Activated CD4-positive, alpha-beta T cell treated with anti-CD3 and anti-CD28 coated beads for 1 hour (primary cell): ENCODE results near the gene CHCHD4.

Source experiments
- DNase-seq: peaks from one replicate; pipeline ENCODE4 v3.0.0-alpha.2; 2020

Gene CHCHD4

DNA sequence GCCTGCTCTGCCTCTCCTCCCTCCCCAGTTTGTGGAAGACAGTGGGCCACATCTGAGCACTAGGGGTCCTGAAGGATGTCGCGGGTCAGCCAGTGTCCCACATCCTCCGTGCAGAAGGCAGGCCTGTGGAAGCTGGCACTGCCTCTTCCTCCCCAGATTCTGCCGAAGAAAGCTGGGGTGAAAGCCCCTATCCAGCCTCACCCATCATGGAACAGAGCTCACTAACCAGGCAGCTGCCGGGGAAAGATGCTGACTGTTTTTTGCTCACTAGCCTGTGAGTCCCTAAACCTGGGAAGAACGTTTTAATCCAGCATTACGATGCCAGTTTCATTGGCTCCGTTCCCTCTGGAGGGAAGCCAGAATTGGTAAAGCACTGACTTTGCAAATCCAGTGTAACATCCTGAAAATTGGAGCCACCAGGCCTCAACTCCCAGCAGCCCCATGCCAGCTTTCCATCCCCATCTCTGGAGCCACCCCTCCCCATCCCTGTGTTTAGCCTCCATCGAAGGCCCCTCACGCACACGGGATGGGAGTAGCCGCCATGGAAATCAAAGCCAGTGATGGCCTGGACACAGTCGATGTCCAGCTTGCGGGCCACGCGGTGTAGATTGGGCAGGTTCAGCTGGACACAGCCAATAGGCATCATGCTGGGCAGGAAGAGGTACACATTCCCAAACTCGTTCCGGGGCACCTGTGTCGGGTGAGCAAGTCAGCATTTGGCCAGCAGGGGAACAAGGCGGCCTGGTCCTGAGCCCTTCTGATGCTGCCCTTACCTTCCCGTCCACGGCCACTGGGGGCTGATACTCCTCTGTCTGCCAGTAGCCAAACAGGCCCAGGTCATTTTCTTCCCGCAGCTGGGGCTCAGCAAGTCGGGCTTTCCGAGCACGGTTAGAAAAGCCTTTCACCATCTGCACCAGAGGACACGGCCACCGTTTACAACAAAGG, 23.6 kb upstream of the CHCHD4 start:
- DNase-seq = peak; percentile 7

DNA sequence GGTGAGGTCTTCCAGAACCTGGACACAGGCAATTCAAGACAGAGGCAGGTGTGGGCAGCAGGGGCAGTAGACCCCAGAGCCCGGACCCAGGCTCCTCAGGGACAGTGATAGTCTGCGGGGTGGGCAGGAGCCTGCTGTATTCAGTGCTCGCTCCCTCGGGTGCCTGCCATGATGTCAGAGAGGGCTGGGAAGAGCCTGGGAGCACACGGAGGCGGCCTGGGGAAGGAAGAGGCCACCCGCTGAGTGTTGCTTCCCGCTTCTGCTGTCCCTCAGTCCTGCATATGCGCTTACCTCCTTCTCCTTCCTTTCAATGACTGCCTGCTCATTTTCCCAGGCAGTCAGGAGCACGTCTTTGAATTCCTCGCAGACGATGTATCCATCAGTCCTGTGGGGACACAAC, 22.9 kb upstream of the CHCHD4 start:
- DNase-seq = peak; percentile 4

DNA sequence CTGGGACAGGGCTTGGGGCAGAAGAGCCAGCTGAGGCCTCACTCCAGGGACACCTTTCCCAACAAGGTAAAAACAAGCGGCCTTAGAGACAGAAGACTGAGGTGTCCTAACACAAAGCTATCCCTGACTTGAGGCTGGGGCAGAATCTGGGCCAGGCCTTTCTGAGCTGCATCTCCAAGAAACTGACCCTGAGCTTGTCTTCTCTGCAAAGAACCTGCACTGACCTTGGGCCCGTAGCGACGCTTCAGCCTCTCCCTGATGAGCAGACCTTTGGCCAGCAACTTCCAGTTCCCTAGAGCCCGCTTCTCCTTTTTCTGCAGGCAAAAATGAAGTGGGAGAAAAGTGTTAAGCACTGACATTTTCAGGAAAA, 22.4 kb upstream of the CHCHD4 start:
- peak; percentile 7 for DNase-seq

DNA sequence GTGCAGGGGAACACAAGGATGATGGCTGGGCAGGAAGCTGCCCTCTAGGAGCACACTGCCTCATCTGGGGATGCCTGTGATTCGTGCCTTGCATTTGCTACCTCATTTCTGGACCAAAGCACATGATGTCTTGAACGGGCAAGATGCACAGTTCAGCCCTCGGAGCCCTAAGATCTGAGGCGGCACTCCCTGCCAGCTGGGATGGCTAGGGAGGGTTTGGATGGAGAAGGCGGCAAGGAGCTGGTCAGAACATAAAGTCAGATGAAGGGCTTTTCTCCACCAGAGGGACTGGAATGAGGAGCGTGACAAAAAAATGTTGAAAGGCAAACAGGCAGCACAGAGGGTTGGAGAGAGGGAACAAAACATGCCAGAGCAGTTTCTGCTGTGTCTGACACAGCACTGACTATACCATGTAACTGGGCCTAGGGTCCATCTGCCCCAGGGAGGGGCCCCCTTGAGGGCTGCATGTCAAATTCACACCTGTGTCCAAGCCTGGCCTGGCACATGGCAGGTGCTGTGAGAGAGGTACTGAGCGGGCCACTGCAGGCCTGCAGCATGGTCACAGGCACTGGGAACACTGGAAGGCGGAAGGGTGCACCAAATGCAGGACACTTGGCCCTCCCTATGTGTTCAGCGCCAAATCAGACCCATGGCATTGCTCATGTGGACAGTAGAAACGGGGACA, 21.9 kb upstream of the CHCHD4 start:
- DNase-seq = no peak

DNA sequence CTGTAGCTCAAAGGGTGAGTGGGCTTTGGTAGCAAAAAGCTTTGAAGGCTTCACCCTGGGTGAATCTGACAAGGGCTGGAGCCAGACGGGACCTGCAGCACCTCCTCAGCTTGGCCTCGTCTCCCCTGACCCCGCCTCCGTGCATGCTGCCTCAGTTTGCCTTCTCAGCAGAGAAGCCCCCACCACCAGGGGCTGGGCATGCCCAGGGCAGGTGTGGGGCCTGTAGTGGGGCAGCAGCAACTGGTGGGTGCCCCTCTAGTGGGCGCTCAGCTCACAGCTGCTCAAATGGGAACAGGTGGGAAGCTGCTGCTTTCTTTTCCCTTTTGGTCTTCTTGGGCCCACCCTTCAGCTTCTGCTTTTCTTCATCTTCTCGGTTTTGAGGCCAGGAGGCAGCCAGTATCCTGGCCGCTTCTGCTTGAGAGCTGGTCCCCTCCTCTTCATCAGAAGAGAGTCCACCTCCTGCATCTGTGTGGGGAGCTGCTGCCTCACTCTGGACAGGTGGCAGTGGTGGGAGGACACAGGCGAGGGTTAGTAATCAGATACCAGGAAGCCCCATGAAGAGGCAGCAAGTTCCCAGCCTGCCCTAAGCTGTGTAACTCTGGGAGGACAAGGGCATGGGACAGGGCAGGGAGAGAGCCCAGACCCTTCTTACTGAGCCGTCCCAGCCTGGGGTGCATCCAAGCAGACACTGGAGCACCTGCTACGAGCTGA, 21.2 kb upstream of the CHCHD4 start:
- peak; percentile 7 for DNase-seq

DNA sequence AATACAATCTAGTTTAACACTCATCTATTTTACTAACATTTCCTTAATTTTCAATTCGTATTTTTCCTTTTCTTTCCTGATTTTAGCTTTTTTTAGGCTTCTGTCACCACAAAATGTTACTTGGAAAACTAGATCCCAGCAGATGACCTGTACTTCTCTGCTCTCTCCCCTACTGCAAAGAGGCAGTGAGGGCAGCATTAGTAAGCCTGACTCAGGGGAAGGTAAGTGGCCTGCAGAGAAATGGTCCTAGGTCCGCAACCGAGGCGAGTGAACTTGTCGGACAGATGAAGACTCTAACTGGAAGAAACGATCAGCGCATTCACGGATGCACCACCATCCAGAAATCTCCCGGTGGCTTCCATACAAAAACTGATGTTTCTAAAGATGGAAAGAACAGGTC, 20.6 kb upstream of the CHCHD4 start:
- DNase-seq = peak; percentile 6

DNA sequence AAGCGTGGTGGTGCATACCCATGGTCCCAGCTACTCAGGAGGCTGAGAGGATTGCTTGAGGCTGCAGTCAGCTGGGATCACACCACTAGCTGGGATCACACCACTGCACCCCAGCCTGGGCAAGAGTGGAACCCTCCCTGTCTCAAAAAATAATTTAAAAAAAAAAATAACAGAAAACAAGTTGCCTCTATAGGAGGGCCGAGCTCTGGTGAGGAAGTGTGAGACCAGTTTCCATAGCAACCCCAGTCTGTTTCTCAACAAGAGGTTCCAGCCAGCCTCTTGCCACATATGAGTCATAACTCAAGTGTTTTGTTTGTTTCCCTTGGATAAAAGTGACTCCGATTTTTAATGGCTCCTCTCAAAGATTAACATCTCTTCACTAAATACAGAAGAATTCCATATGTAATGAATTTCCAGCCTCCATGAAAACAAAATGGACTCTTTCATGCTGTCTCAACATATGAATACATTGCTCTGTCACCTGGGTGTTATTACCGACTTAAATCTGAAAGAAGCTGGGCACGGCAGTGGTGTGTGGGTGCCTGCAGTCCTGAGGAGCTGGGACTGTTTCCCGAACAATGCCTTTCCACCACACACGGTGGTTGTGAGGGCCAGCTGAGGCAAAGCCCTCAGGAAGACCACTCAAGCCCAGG, 19.9 kb upstream of the CHCHD4 start:
- peak; percentile 49 for DNase-seq

DNA sequence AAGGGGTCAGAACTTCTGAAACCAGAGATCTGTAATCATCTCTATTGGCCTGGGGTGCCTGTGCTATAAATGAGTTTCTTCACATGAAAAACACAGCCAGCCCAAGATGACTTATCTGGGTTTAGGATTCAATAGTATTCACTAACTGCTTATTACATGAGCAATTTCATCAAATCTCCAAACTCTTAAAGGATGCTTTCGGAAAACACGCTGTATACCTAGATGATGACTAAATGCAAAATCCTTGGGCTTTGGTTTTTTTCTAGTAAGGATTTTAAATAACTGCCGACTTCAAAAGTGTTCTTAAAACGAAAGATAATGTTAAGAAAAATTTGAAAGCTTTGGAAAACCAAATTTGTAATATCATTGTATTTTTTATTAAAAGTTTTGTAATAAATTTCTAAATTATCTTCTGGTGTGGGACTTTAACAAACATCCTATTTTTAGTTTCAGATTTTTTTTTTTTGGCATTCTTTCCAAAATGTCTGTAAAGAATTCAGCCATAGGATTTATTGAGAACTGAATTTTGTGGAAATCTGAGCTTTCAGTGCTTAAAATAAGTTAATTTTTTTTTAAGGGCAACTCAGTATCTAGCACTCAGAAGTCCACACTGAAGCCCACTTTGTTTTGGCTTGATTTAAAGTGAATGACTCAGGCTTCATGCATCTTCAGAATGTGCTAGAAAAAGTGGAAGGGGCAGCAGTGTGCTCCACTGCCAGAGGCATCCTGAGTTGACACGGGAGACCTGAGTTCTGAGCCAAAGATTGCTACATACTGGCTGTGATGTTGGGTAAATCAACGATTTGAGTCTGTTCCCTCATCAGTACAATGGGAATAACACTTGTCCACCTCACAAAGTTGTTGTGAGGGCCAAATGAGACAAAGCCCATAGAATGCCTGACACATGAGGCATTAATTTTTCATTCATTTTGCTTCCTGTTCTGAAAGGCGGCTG, 18.9 kb upstream of the CHCHD4 start:
- no peak for DNase-seq

DNA sequence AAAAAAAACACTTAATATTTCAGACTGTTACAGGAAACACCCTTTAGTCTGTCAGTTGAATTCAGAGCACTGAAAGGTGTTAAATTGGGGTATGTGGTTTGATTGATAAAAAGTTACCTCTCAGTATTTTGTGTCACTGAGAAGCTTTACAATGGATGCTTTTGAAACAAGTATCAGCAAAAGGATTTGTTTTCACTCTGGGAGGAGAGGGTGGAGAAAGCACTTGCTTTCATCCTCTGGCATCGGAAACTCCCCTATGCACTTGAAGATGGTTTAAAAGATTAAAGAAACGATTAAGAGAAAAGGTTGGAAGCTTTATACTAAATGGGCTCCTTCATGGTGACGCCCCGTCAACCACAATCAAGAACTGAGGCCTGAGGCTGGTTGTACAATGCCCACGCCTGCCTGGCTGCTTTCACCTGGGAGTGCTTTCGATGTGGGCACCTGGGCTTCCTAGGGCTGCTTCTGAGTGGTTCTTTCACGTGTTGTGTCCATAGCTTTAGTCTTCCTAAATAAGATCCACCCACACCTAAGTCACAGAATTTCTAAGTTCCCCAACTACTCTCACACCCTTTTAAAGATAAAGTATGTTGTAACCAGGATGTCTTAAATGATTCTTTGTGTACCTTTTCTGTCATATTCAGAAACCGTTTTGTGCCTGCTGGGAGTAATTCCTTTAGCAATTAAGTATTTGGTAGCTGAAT, 18.0 kb upstream of the CHCHD4 start:
- DNase-seq = no peak

DNA sequence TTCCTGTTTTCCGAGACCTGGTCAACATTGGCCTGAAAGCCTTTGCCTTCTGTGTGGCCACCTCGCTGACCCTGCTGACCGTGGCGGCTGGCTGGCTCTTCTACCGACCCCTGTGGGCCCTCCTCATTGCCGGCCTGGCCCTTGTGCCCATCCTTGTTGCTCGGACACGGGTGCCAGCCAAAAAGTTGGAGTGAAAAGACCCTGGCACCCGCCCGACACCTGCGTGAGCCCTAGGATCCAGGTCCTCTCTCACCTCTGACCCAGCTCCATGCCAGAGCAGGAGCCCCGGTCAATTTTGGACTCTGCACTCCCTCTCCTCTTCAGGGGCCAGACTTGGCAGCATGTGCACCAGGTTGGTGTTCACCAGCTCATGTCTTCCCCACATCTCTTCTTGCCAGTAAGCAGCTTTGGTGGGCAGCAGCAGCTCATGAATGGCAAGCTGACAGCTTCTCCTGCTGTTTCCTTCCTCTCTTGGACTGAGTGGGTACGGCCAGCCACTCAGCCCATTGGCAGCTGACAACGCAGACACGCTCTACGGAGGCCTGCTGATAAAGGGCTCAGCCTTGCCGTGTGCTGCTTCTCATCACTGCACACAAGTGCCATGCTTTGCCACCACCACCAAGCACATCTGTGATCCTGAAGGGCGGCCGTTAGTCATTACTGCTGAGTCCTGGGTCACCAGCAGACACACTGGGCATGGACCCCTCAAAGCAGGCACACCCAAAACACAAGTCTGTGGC, 17.1 kb upstream of the CHCHD4 start:
- no peak for DNase-seq

DNA sequence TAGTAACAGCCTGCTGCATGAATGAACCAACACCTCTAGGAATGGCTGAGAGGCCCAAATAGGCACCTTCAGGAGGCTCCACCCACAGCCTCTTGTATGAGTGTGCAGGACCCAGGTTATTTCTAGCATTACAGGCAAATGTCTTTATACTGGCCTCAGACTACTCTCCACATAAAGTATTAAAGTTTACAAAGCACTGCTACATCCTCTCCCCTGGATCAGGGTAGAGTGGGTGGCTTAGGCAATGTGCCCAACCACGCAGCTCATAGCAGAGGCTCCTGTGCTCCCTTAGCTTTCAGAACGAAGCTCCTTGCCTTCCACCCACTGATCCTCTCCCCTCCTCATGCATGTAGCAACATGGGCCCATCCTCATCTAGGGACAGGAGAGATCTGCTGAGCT, 16.5 kb upstream of the CHCHD4 start:
- no peak for DNase-seq

DNA sequence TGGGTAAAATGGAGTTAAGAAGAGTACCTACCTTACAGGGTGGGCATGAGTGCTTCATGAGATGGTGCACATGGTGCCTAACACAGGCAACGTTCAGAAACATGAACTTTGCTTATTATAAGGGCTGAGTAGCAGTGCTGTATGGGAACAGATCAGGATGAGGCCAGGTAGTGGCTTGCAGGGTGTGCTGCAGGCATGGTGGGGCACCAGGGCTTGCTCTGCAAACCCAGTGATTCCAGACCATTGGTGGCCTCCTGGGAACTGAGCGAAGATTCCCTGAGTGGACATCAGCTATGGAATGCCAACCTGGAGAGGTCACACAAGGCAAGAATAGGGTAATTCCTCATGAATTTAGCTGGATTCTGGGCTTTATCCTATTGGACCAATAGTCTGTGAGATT, 16.0 kb upstream of the CHCHD4 start:
- DNase-seq = no peak

DNA sequence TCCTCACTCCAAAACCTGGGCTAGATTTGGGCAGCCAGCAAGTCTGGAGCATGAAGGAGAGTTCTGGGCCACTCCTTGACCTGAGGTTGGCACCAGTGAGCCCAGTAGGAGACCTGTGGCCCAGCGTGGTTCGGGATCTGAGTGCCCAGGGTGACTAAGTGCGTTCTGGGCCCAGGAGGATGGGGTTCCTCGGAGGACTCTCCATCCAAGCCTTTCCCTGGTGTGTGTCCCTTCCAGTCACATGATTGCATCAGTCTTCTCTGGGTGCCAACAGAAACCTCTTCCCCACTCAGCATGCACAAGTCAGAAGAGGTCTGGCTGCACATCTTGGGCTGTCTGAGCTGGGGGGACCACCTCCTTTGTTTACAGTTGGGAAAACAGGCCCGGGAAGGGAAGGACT, 15.1 kb upstream of the CHCHD4 start:
- no peak for DNase-seq

DNA sequence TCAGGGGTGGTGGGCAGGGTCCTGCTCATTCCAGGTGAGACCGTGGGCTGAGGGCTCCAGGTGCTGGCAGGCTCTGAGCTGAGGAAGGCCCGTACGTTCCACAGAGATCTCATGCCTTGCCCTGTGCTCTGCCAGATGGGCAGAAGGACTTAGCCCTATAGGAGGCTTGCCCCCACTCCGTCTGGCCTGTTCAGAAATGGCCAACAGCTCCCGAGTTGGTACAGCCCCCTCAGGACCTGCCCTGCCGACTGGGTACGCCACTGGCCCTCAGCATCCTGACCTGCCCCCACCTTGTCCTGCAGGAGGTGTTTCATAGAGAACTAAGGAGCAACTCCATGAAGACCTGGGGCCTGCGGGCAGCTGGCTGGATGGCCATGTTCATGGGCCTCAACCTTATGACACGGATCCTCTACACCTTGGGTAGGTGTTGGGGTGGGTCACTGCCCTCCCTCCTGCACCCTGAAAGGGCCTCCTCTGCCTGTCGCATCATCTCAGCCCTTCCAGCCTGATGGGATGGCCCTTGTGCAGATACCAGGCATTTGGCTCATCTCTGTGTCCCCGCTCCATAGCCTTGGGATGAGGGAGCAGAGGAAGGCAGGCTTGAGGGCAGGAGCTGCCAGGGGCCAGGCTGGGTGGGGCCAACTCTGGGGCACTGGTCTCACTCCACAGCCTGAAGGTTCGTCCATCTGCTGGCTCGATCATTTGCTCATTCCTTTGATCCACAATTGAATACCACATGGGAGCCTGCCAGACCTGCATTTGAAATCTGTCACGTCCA, 14.4 kb upstream of the CHCHD4 start:
- DNase-seq = no peak

DNA sequence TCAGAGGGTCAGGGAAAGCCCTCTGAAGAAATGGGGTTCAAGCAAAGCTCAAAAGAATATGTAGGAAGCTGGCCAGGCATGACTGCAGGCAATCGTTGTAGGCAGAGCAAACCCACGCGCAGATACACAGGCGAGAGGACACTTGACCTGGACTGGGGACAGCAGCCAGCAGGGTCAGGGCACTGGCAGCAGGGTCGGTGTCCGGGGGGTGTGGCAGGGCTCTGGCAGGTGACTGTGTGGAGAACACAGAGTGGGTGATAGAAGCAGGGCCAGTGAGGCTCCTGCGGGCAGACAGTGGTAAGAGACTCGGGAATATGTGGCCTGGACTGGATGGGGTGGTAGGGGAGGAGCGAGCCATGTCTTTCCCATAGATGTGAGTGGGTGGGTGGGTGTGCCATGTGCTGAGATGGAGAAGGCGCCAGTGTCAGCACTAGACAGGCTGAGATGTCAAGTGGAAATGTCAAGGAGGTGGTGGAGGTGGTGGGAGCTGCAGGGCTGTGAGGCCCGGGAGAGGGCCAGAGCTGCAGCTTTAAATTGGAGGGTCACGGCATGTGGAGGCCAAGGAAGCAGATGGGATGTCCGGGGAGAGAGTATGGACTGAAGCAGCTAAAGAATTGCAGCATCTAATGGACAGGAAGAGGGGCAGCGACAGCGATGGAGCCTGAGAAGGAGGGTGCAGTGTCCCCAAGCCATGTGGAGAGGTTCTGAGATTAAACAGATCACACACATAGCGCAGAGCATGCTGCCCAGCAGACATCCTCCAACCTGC, 13.6 kb upstream of the CHCHD4 start:
- DNase-seq = no peak

DNA sequence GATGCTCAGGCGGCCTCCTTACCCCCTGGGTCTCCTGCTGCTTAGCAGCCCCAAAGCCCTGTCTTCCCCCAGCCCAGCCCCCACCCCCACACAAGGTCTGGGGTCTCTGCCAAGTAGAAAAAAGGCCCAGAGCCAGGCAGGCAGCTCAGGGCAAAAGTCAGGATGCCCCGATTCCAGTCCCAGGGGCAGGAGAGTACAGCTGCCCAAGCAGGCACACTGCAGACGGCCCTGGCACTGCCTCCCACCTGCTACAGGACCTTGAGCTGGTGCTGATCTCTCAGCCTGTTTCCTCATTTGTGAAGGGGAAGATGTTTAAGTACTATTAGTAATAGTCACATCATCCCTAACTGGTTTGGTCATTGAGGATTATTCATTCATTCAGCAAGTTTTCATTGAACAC, 12.8 kb upstream of the CHCHD4 start:
- no peak for DNase-seq

DNA sequence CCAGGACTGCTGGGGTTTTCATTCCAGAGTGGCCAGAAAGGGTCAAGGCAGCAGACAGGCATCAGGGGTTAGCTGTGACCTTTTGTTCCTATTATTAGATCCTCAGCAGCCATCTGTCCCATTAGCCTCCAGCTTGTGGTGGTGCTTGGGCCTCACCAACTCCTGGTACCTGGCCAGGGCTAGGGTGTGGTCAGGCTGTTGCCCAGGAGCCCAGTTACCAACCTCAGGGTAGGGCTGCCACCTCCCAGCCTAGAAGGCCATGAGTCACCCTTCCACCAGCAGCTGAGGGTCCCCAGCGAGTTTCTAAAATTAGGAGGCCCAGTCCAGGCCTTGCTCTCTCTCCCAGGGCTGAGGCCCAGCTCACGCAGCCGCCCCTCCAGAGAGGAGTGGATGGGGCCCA, 12.3 kb upstream of the CHCHD4 start:
- no peak for DNase-seq

DNA sequence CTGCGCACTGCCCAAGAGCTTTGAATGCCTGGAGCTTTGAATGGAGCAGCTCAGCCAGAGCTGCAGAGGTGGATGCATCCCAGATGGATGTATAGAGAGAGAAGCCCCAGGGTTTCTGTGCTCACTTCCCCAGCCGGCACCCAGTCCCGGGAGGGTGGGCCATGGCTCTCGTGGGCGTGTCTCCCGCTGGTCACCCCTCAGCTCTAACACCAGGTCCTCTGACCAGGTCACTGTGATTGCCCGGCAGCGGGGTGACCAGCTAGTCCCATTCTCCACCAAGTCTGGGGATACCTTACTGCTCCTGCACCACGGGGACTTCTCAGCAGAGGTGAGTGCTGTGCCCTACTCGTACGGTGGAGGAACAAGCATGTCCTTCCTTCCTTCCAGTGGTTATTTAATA, 10.9 kb upstream of the CHCHD4 start:
- DNase-seq = no peak

DNA sequence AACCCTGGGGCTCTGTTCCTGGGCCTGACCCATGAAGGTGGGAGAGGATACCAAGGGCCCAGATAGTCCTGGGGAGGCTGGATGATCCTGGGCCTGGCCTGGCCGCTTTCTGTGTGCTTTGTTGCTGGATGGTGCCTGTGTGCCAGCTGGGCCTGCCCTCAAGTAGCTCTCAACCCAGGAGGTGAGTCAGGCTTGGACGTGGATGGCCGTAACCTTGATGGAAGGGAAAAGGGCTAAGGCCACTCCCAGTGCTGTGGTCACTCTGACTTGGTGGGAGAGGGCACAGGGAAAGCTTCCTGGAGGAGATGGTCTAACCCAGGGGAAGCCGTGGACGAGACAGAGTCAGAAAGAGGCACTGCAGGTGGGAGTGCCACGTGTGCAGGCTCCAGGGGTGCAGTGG, 9.6 kb upstream of the CHCHD4 start:
- DNase-seq = no peak
